H1 (cell line): ENCODE data around the gene LSM5. TPM values are rescaled to one million over a fixed set of nuclear protein-coding genes. Genes with fewer than 3 reads are reported as not detected.

Experiments
- EP300 ChIP-seq, 2 experiments: IDR thresholded peaks; 1 replicate in 1 of 2; 2 replicates in 1 of 2; pipeline ENCODE4 v1.6.1; 2011 to 2012; ENCODE audit warnings: low read depth in 2 of 2, low read length in 2 of 2, mild to moderate bottlenecking in 2 of 2, borderline replicate concordance in 1 of 2, inconsistent platforms in 1 of 2, moderate library complexity in 1 of 2
- JUND ChIP-seq: IDR thresholded peaks from 2 replicates; pipeline ENCODE4 v1.6.1; 2011; ENCODE audit warnings: mild to moderate bottlenecking, improper control_type of control experiment, low read length
- SIRT6 ChIP-seq: IDR thresholded peaks from one replicate; pipeline ENCODE4 v1.7.1; 2012; ENCODE audit warnings: low read length, inconsistent platforms
- SP2 ChIP-seq: IDR thresholded peaks from 2 replicates; pipeline ENCODE4 v1.6.1; 2012; ENCODE audit warnings: mild to moderate bottlenecking, low read length, inconsistent platforms
- TAF1 ChIP-seq: IDR thresholded peaks from 2 replicates; pipeline ENCODE4 v1.6.1; 2011; ENCODE audit warnings: mild to moderate bottlenecking, low read depth, low read length
- polyA plus RNA-seq, 7 experiments: library from polyadenylated mRNA; depleted of rRNA in 3 of 7; stranded (reverse) in 5 of 7; unstranded in 2 of 7; fragments of >200 nt in 5 of 7; fragments of 200-250 nt in 2 of 7; gene quantifications; 1 replicate in 5 of 7; 2 replicates in 1 of 7; 4 replicates in 1 of 7; pipeline versions ENCODE4 v1.2.1 to v1.2.3, GENCODE V29; 2011 to 2013; ENCODE audit warnings: missing spikeins in 2 of 7, mixed read lengths in 2 of 7
- total RNA-seq: library from RNA; stranded (reverse); fragmentation: NEBNext Ultra II Directional; extraction: Animal tissue kit (Norgen Biotek cat#: 25700); gene quantifications from 2 replicates; pipeline ENCODE4 v1.2.1, GENCODE V29; 2021

The LSM5 gene
- total and polyA plus RNA-seq, 2 of the 8 experiments (the other 6 are each of a cell fraction or from before 2014, with no cell fraction given) = 58.9 to 103 TPM

- TF ChIP-seq JUND = no peak
- no peak for TF ChIP-seq EP300 (IDR thresholded peaks at IDR 0.05; ENCODE audit: borderline replicate concordance in 1 of 2, low read depth in 2 of 2, low read length in 2 of 2)
- TF ChIP-seq SP2 = no peak
- TF ChIP-seq TAF1 = no peak
- no peak for TF ChIP-seq SIRT6
- TF ChIP-seq, all 59 proteins: peak for 0
Measured at GRCh38 chr7:32447218-32447617, 43.0 kb downstream of the LSM5 start (continued).
